IPS-NIHi7 (cell line): Measurements from ENCODE around the gene ARHGEF3.
"Not testable (repeated sequence)": the region's sequence is repeated elsewhere in the genome, so short reads cannot be mapped to it uniquely, and the experiment has no call there.

Experiments used
- DNase-seq: peaks from one replicate; pipeline ENCODE4 v3.0.0; 2012; ENCODE audit warnings: mixed read lengths; ENCODE audit errors: extremely low spot score

ARHGEF3 gene

GRCh38 chr3:56725175-56725574, 76.6 kb downstream of the ARHGEF3 start:
- DNase-seq: no peak

DNA sequence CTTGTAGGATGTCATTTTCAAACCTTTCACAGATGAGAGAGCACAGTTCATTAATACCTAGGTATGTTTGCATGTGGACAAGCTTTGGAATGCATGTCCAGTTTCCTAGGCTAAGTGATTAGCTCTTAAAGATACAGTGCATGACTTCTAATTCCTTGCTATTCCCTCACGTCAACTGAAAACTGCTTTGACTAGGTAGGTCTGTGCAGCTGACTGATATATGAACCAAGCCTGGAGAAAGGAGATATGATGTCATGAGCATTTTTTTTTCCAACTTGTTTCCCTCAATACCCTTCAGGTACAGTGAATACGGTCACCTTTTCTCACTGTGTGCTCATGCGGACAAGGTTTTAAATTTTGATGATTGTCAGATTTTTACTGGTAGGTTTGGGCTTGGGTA, 77.1 kb downstream of the ARHGEF3 start:
- DNase-seq: no peak

GRCh38 chr3:56720849-56721248, 80.9 kb downstream of the ARHGEF3 start:
- DNase-seq: no peak

DNA sequence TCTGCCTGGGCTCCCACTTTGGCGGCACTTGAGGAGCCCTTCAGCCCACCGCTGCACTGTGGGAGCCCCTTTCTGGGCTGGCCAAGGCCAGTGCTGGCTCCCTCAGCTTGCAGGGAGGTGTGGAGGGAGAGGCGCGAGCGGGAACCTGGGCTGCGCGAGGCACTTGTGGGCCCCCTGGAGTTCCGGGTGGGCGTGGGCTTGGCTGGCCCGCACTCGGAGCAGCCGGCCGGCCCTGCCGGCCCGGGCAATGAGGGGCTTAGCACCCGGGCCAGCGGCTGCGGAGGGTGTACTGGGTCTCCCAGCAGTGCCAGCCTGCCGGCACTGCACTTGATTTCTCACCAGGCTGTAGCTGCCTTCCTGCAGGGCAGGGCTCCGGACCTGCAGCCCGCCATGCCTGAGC, 82.9 kb downstream of the ARHGEF3 start:
- not testable (repeated sequence) for DNase-seq

DNA sequence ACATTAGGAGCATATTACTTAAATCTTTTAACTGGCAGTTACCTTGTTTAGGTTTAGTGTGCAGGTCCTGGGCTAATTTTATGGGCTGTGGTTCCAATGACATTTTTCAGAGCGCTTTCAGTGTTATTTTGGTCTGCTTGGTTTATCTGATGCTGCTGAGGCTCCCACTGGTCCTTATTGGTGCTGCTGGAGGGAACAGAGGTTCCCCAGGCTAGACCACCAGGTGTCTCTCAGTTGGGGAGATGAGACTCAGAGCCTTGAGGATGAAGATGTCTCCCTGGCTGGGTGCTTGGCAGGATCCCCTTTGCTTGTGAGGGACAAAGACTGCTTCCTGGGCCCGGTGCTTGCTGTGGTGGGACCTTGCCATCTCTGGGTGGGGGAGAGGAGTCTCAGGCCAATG, 90.4 kb downstream of the ARHGEF3 start:
- DNase-seq: no peak

- not testable (repeated sequence) for DNase-seq
Observed at GRCh38 chr3:56707412-56707811, 94.3 kb downstream of the ARHGEF3 start.

DNA sequence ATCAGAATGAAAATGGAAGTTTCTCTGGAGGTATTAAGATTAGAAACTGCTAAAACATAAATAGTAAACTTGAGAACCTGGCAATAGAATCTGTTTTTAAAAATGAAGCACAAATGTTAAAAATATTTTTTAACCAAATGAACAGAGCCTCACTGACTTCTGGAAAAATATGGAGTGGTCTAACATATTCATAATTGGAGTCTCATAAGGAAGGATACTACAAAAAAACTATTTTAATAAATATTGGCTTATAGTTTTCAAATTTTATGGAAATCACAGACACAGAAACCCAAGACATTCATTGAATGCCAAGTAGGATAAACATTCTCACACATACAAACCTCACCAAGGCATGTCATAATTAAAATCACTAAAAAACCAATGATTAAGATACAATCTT, 95.1 kb downstream of the ARHGEF3 start:
- no peak for DNase-seq

GRCh38 chr3:56704706-56705105, 97.0 kb downstream of the ARHGEF3 start:
- no peak for DNase-seq

DNA sequence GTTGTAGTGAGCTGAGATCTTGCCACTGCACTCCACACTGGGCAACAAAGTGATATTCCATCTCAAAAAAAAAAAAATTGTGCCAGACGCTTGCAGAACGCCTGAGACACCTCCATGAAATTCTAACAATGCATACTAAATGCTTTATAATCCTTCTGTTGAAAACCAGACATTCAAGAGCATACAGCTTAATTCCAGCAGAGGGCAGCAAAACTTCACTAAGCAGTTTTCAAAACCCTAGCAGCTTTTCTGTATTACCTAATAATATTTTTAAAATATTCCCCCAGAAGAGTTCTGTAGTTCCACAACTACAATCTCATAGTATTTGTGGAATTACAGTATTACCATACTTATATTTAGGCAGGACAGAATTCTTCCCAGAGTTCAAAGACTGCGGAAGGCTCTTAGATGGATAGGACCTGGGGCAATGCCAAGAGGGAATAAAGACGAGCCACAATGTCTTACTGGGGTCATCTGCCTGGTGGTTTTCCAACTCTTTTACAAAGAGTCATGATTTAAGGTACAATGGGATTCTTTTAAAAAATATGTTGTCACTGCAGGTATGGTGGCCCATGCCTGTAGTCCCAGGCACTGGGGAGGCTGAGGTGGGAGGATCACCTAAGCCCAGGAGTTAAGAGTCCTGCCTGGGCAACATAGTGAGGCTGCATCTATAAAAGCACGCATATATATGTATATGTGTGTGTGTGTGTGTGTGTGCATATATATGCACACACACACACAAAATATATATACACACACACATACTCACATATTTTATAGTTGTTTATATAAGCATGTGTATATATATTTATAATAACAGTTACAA, 99.0 kb downstream of the ARHGEF3 start:
- DNase-seq: peak; percentile 52

GRCh38 chr3:56700151-56700550, 101.6 kb downstream of the ARHGEF3 start:
- DNase-seq: no peak

GRCh38 chr3:56694867-56695683, 106.7 kb downstream of the ARHGEF3 start:
- no peak for DNase-seq

DNA sequence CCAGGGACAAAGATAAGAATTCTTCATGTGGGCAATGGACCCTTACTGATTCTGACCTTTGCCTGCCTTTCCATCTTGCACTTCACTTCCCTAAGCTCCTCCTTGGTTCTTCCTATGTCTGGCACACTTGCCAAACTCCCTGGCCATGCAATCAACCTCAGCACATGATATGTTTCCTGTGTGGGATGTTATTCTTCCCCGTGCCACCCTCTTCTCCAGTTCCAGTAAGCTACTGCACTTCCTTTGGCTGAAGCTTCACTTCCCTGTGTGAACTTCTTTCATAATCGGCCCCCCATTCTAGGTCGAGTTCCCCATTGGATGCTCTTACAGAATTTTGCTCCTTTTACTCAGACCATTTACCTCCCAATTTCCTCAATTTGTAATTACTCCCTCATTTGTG, 108.0 kb downstream of the ARHGEF3 start:
- no peak for DNase-seq

- DNase-seq: not testable (repeated sequence)
Observed at GRCh38 chr3:56692520-56693433, 109.0 kb downstream of the ARHGEF3 start.

GRCh38 chr3:56692001-56692365, 109.8 kb downstream of the ARHGEF3 start:
- DNase-seq: not testable (repeated sequence)

- DNase-seq: no peak
Observed at GRCh38 chr3:56691165-56692000, 110.4 kb downstream of the ARHGEF3 start.

DNA sequence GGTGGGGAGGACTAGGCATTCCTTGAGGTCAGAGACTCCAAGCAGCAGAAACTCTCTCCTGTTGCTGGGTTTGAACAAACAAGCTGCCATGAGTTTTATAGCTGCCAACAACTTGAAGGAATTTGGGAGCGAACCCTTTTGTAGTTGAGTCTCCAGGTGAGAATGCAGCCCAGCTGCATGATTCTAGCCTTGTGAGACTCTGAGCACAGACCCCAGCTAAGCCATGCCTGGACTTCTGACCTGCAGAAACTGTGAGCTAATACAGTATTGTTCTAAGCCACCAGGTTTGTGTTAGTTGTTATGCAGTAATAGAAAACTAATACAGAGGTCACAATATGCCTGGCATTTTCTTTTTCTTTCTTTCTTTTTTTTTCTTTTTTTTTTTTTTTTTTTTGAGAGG, 112.4 kb downstream of the ARHGEF3 start:
- no peak for DNase-seq

DNA sequence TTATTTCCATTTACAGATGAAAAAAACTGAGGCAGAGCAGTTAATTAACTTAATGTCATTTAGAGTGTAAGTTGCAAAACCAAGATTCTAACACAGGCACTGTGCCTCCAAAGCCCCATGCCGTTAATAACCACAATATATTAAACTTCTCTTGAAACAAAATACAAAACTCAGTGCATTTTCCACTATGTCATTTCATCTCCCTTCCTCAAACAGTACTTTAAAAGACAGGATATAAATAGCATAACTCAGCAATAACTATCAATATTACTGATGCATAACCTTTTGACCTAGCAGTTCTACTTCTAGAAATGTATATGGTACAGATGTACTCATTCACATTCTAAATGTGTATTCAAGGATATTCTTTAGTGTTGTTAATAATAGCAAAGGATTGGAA, 113.6 kb downstream of the ARHGEF3 start:
- DNase-seq: no peak

DNA sequence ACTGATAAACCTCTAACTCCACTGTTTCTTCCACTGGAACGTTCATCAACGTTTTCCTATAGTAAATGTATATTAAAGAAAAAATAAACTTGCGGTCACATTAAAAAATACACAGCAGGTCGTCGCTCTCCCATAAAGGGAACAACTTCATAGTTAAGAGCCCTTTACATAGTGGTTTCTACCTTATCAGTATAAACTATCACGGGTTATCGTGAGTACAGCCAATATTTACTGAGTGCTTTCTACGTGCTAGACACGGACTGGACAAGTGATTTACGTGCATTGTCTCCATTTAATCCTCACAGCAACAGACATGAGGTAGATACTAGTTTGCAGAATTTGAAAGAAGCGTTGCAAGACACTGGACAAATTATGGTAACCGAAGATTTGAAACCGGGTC, 117.7 kb downstream of the ARHGEF3 start:
- DNase-seq: no peak

DNA sequence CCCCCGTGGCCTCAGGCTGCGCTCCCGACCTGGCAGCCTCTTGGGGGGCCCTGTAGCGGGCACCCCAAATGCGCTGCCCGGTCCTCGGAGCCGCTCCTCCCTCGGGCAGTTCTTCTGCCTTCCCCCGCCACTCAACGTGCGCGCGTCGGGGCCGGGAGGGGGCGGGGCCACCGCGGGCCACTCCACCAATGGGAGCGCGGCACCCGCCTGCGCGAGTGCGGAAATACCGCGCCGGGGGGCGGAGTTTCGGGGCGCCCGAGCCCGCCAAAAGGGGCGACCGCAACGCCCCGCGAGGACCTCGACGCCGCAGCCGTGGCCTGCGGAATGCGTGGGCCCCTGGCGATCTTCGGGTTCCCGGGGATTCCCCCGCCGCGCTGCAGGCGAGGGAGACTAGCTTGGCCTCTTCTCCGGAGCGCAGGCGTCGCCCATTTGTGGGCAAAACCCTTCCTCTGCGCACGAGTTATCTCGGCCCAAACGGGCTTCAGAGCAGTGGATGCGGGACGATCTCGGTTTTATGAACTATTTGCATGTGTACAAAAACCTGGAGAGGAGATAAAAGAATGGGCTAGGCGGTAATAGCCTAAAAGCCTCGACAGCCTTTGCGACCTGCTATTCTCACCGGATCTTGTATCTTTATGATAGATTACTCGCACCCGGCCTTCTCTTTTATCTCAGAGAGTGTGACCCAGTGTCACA, 118.5 kb downstream of the ARHGEF3 start, which contains the start of gene TASOR:
Gene TASOR (minus strand): TSS at position 144 of the 696 bp plus-strand sequence. CDS start 259 bp downstream, outside the sequence.
- peak; percentile 90 for DNase-seq

- DNase-seq: peak; percentile 53
Observed at GRCh38 chr3:56682462-56683121, 119.2 kb downstream of the ARHGEF3 start.
